ENCODE data around the gene CD22. TPM values are rescaled to one million over a fixed set of nuclear protein-coding genes. Genes with fewer than 3 reads are reported as not detected.

The CD22 gene
- total RNA-seq, 2 experiments from 2014 or later, result 3.5 to 4.1 TPM

DNA sequence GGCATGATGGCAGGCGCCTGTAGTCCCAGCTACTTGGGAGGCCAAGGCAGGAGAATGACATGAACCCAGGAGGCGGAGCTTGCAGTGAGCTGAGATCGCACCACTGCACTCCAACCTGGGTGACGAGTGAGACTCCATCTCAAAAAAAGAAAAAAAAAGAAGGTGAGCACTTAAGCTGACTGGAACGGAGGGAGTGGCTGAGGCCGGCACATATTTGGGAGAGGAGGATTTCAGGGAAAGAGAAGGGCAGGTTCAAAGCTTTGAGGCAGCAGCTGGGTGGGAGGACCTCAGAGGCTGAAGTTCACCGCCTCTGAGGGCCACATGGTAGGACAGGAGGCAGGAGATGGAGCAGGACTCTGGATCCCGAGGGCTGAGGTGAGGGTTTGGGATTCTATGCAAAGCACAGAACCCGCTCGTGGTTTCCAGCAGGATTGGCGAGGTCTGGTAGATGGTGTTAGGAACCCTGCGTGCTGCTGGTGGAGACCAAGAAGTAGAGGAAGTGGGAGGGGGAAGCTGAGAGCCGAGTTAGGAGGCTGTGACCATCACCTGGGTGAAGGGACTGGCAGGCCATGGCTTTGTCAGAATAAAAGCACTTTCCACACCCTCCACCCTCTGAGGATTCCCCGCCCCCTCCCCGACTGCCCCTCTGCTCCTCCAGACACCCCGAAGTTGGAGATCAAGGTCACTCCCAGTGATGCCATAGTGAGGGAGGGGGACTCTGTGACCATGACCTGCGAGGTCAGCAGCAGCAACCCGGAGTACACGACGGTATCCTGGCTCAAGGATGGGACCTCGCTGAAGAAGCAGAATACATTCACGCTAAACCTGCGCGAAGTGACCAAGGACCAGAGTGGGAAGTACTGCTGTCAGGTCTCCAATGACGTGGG is 8.4 kb downstream of the CD22 start:
- intact Hi-C loops (cut with DNase I, micrococcal nuclease), result no loop called here
- no peaks in the 10 kb centered on the region for H3K36me3 Mint-ChIP-seq (ENCODE audit: low read depth)
- ATAC-seq, result no peak
- H3K9me3 Mint-ChIP-seq (ENCODE audit: low read depth), result no peaks in the 10 kb centered on the region
- no peak for DNase-seq
- peaks cover 21% of the 10 kb centered on the region for H3K4me1 Mint-ChIP-seq
- ChIA-PET CTCF (no interaction called here), POLR2A (no interaction called here)
- H3K4me3 Mint-ChIP-seq, result no peak overlapping the region
- H3K27me3 Mint-ChIP-seq, result peaks cover under 1% of the 10 kb centered on the region
- H3K27ac Mint-ChIP-seq, result no peak overlapping the region

DNA sequence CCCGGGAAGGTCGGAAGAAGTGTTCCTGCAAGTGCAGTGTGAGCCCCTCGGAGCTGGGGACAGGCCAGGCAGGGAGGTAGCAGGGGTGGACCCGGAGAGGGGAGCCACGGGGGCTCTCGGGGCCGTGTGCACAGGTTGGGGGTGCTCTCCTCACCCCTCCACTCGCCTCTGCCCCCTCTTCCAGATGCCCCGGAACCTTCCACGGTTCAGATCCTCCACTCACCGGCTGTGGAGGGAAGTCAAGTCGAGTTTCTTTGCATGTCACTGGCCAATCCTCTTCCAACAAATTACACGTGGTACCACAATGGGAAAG is 9.0 kb downstream of the CD22 start:
- Mint-ChIP-seq H3K4me3 (no peak overlapping the region), H3K4me1 (peaks cover 15% of the 10 kb centered on the region), H3K9me3 (ENCODE audit: low read depth) (no peaks in the 10 kb centered on the region), H3K36me3 (ENCODE audit: low read depth) (no peaks in the 10 kb centered on the region), H3K27ac (no peak overlapping the region), H3K27me3 (peaks cover 2% of the 10 kb centered on the region)
- DNase-seq, result no peak
- ChIA-PET CTCF (no interaction called here), POLR2A (no interaction called here)
- ATAC-seq, result no peak
- intact Hi-C loops (cut with DNase I, micrococcal nuclease), result no loop called here

DNA sequence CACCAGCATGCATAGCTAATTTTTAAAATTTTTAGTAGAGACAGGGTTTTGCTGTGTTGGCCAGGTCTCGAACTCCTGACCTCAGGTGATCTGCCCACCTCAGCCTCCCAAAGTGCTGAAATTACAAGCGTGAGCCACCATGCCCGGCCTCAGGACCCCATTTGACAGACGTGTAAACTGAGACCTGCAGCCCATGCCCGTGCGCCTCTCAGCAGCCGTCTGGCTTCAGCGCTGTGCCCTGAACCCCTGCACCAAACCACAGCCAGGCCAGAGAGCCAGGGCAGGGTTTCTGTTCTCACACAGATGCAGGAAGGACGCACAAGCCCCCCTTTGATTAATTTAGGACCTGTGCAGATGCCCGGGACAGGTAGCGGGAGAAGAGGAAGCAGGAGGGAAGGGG is 11.4 kb downstream of the CD22 start:
- Mint-ChIP-seq H3K27me3 (peaks cover 2% of the 10 kb centered on the region), H3K4me3 (no peak overlapping the region), H3K9me3 (ENCODE audit: low read depth) (no peaks in the 10 kb centered on the region), H3K4me1 (peaks cover 2% of the 10 kb centered on the region), H3K27ac (no peak overlapping the region), H3K36me3 (ENCODE audit: low read depth) (no peaks in the 10 kb centered on the region)
- no peak for DNase-seq
- no peak for ATAC-seq
- intact Hi-C loops (cut with DNase I, micrococcal nuclease), result no loop called here
- ChIA-PET POLR2A (no interaction called here), CTCF (interaction anchor here (1.0 to 1.4 kb wide), 2 partner anchors 13 to 155 kb away, joined by 3 to 5 read pairs; no protein-coding TSS in a partner anchor)

GRCh38 chr19:35341006-35341405 is 12.0 kb downstream of the CD22 start:
- DNase-seq (no peak), ATAC-seq (no peak)
- H3K4me1 Mint-ChIP-seq, result peaks cover 8% of the 10 kb centered on the region
- peaks cover 3% of the 10 kb centered on the region for H3K27me3 Mint-ChIP-seq
- H3K4me3 Mint-ChIP-seq, result no peak overlapping the region
- no peaks in the 10 kb centered on the region for H3K9me3 Mint-ChIP-seq (ENCODE audit: low read depth)
- ChIA-PET POLR2A (no interaction called here), CTCF (interaction anchor here (1.4 kb wide), 1 partner anchor 154 kb away, joined by 5 read pairs; no protein-coding TSS in a partner anchor)
- no peaks in the 10 kb centered on the region for H3K36me3 Mint-ChIP-seq (ENCODE audit: low read depth)
- no peak overlapping the region for H3K27ac Mint-ChIP-seq
- intact Hi-C loops (cut with DNase I, micrococcal nuclease), result no loop called here

DNA sequence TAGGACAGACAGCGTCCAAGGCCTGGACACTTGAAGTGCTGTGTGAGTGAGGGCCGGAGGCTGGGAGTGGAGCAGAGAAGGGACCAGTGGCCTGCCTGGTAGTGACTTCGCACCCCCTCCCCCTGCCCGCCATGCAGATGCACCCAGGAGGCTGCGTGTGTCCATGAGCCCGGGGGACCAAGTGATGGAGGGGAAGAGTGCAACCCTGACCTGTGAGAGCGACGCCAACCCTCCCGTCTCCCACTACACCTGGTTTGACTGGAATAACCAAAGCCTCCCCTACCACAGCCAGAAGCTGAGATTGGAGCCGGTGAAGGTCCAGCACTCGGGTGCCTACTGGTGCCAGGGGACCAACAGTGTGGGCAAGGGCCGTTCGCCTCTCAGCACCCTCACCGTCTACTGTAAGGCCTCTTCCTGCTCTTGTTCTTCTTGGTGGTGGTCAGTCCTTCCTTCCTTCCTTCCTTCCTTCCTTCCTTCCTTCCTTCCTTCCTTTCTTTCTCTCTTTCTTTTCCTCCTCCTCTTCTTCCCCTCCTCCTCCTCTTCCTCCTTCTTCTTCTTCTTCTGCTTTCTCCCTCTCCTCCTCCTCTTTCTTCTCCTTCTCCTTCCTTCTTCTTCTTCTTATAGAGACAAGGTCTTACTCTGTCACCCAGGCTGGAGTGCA is 12.7 kb downstream of the CD22 start:
- H3K4me3 Mint-ChIP-seq, result no peak overlapping the region
- intact Hi-C loops (cut with DNase I, micrococcal nuclease), result no loop called here
- POLR2A ChIA-PET, result no interaction called here
- H3K27ac Mint-ChIP-seq, result peak overlapping the region; percentile 34
- DNase-seq (no peak), ATAC-seq (no peak)
- peaks cover 15% of the 10 kb centered on the region for H3K4me1 Mint-ChIP-seq
- CTCF ChIA-PET, result interaction anchor here (0.9 kb wide), 1 partner anchor 11 kb away, joined by 3 read pairs; no protein-coding TSS in a partner anchor
- H3K36me3 Mint-ChIP-seq (ENCODE audit: low read depth), result no peaks in the 10 kb centered on the region
- no peaks in the 10 kb centered on the region for H3K9me3 Mint-ChIP-seq (ENCODE audit: low read depth)
- peaks cover 3% of the 10 kb centered on the region for H3K27me3 Mint-ChIP-seq

DNA sequence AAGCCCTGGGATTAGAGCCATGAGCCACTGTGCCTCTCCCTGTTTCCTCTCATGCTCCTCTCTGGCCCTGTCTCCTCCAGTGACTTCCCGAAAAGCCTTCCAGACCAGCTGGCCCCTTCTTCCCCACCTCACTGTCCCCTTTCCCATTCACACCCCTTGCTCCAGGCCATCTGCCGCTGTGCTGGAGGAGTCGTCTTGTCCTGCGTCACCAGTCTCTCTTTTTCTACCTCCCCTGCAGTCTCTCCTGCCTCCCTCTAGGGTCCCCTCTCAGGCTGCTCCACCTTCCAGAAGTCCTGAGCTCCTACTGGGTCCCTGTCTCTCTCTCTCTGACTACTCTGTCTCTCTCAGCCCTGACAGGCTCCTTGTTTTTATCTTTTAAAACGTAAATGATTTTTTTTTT is 13.4 kb downstream of the CD22 start:
- Mint-ChIP-seq H3K4me3 (no peak overlapping the region), H3K27me3 (peaks cover 3% of the 10 kb centered on the region), H3K27ac (peak overlapping the region; percentile 14), H3K36me3 (ENCODE audit: low read depth) (no peaks in the 10 kb centered on the region), H3K4me1 (peaks cover 20% of the 10 kb centered on the region), H3K9me3 (ENCODE audit: low read depth) (no peaks in the 10 kb centered on the region)
- intact Hi-C loops (cut with DNase I, micrococcal nuclease), result no loop called here
- ATAC-seq, result no peak
- CTCF ChIA-PET, result interaction anchor here (0.9 kb wide), 1 partner anchor 10 kb away, joined by 3 read pairs; no protein-coding TSS in a partner anchor
- POLR2A ChIA-PET, result no interaction called here
- DNase-seq, result no peak

- DNase-seq, result no peak
- no peak overlapping the region for H3K27ac Mint-ChIP-seq
- CTCF ChIA-PET, result interaction anchor here (0.8 kb wide), 2 partner anchors 108 to 1028 kb away, joined by 3 read pairs; no protein-coding TSS in a partner anchor
- no peak for ATAC-seq
- no peak overlapping the region for H3K4me3 Mint-ChIP-seq
- intact Hi-C loops (cut with DNase I, micrococcal nuclease), result loop anchor here in 1 of 2 experiments (5.0 kb wide), 1 partner anchor 203 kb away; the partner anchor contains the start of gene TMEM147
- H3K27me3 Mint-ChIP-seq, result peaks cover 3% of the 10 kb centered on the region
- POLR2A ChIA-PET, result no interaction called here
- no peaks in the 10 kb centered on the region for H3K36me3 Mint-ChIP-seq (ENCODE audit: low read depth)
- H3K4me1 Mint-ChIP-seq, result peaks cover 36% of the 10 kb centered on the region
- H3K9me3 Mint-ChIP-seq (ENCODE audit: low read depth), result no peaks in the 10 kb centered on the region
Observed at GRCh38 chr19:35344511-35345031, 15.6 kb downstream of the CD22 start.

- H3K27me3 Mint-ChIP-seq, result peaks cover 3% of the 10 kb centered on the region
- DNase-seq (peak; percentile 32), ATAC-seq (no peak)
- H3K4me3 Mint-ChIP-seq, result peak overlapping the region; percentile 67
- H3K27ac Mint-ChIP-seq, result peak overlapping the region; percentile 99
- H3K36me3 Mint-ChIP-seq (ENCODE audit: low read depth), result no peaks in the 10 kb centered on the region
- peaks cover 36% of the 10 kb centered on the region for H3K4me1 Mint-ChIP-seq
- H3K9me3 Mint-ChIP-seq (ENCODE audit: low read depth), result no peaks in the 10 kb centered on the region
- POLR2A ChIA-PET, result no interaction called here
- CTCF ChIA-PET, result no interaction called here
- intact Hi-C loops (cut with DNase I, micrococcal nuclease), result loop anchor here (2.0 to 5.0 kb wide), 2 partner anchors 202 to 205 kb away; partner anchors contain the start of gene TMEM147 (in 1 of the 2)
Observed at GRCh38 chr19:35345671-35346111, 16.7 kb downstream of the CD22 start.

DNA sequence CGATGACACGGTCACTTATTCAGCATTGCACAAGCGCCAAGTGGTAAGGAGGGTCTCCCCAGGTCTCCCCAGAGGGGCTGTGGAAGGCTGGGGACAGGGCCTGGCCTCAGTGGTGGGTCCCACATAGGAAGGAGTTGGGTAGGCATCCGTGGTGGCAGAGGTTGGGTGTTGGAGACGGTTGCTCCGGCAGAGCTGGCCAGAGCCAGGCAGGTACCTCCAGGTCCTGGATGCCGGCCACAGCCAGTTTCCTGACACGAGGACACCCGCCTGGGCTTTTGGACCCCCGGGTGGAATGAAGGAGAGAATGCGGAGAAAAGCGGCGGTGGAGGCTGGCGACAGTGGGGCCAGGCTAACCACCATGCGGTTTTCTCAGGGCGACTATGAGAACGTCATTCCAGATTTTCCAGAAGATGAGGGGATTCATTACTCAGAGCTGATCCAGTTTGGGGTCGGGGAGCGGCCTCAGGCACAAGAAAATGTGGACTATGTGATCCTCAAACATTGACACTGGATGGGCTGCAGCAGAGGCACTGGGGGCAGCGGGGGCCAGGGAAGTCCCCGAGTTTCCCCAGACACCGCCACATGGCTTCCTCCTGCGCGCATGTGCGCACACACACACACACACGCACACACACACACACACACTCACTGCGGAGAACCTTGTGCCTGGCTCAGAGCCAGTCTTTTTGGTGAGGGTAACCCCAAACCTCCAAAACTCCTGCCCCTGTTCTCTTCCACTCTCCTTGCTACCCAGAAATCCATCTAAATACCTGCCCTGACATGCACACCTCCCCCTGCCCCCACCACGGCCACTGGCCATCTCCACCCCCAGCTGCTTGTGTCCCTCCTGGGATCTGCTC is 17.4 kb downstream of the CD22 start:
- intact Hi-C loops (cut with DNase I, micrococcal nuclease), result loop anchor here (1.0 to 5.0 kb wide), 10 partner anchors 59 to 365 kb away; partner anchors contain the start of genes TMEM147 (in 1 of the 2) and USF2 (in 1 of the 2)
- Mint-ChIP-seq H3K9me3 (ENCODE audit: low read depth) (no peaks in the 10 kb centered on the region), H3K4me1 (peaks cover 36% of the 10 kb centered on the region), H3K4me3 (peak overlapping the region; percentile 67), H3K36me3 (ENCODE audit: low read depth) (no peaks in the 10 kb centered on the region), H3K27me3 (peaks cover 3% of the 10 kb centered on the region), H3K27ac (peak overlapping the region; percentile 99)
- ChIA-PET CTCF (interaction anchor here (0.6 to 1.9 kb wide), 3 partner anchors 12 to 398 kb away, joined by 3 to 6 read pairs (median 3); partner anchors contain the start of gene FFAR3), POLR2A (interaction anchor here (0.8 kb wide), 1 partner anchor 117 kb away, joined by 4 read pairs; no protein-coding TSS in a partner anchor)
- peak; percentile 89 for DNase-seq
- ATAC-seq, result peak; percentile 41

DNA sequence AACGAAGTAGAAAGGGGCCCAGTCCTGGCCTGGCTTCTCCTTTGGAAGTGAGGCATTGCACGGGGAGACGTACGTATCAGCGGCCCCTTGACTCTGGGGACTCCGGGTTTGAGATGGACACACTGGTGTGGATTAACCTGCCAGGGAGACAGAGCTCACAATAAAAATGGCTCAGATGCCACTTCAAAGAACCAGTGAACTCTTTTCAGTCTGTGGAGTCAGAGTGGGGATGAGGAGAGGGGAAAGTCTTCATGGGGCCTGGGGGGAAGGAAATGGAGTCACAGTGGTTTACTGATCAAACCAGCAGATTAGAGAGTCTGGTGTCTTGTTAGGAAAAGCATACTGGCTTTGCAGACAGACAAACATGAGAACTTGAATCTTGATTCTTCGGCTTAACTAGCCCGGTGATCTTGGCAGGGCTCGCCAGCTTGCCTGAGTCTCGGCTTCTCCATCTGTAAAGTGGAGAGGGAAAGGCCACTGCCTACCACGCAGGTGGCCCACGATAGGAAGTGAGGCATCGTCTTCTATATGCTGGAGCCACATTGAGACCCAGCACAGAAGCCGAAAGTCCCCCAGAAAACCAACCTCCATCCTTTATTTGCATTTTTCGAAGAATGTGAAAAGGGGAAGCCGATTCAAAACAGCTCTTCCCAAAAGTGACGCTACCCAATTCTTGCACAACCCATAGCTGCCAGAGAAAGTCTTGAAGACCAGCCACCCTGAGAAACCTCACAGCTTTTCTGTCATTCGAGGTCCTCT is 18.4 kb downstream of the CD22 start, which contains the start of gene FFAR1:
FFAR1 (plus strand) TSS at position 732 of the 759 bp plus-strand sequence. CDS start 3,650 bp downstream, outside the sequence.
- POLR2A ChIA-PET, result interaction anchor here (0.5 to 0.8 kb wide), 6 partner anchors 9 to 513 kb away, joined by 3 to 4 read pairs (median 4); no protein-coding TSS in a partner anchor
- no peaks in the 10 kb centered on the region for H3K9me3 Mint-ChIP-seq (ENCODE audit: low read depth)
- H3K27me3 Mint-ChIP-seq, result peaks cover 3% of the 10 kb centered on the region

More for the DNA sequence above, 18.4 kb downstream of the CD22 start, which contains the start of gene FFAR1:
- Mint-ChIP-seq H3K4me3 (peak within 1 kb of the TSS; percentile 67), H3K36me3 (ENCODE audit: low read depth) (no peaks in the 10 kb centered on the region), H3K27ac (peak within 1 kb of the TSS; percentile 99), H3K4me1 (peaks cover 36% of the 10 kb centered on the region)
- ATAC-seq (peak; percentile 74), DNase-seq (peak; percentile 85)
- intact Hi-C loops (cut with DNase I, micrococcal nuclease), result loop anchor here (1.0 to 5.0 kb wide), 10 partner anchors 58 to 364 kb away; partner anchors contain the start of genes TMEM147 (in 1 of the 2) and USF2 (in 1 of the 2)
- CTCF ChIA-PET, result interaction anchor here (0.6 to 2.7 kb wide), 10 partner anchors 11 to 397 kb away, joined by 3 to 12 read pairs (median 4); partner anchors contain the start of gene FFAR3
